Neural cell (in vitro differentiated cells): ENCODE data around the gene MUC6.

Source experiments
- CTCF ChIP-seq: fragments of 450-650 bp; IDR thresholded peaks from 2 replicates; pipeline ENCODE4 v1.5.1; 2014; ENCODE audit warnings: antibody characterized with exemption, mild to moderate bottlenecking, moderate library complexity; ENCODE audit not compliant: poor library complexity, severe bottlenecking
- EP300 ChIP-seq: fragments of 450-650 bp; conservative IDR thresholded peaks from 2 replicates; pipeline ENCODE4 v1.6.1; 2014; ENCODE audit warnings: antibody characterized with exemption, mild to moderate bottlenecking, moderate library complexity; ENCODE audit not compliant: poor library complexity, severe bottlenecking
- EZH2 ChIP-seq: fragments of 200-600, 300-800 bp; shearing (Covaris generic), sonication (generic); IDR thresholded peaks from 2 replicates; pipeline ENCODE4 v1.6.1; 2014; ENCODE audit warnings: antibody characterized with exemption, low read length, borderline replicate concordance, mild to moderate bottlenecking; ENCODE audit not compliant: insufficient read depth, poor library complexity, severe bottlenecking
- MXI1 ChIP-seq: fragments of 450-650 bp; conservative IDR thresholded peaks from 2 replicates; pipeline ENCODE4 v1.6.1; 2014; ENCODE audit warnings: antibody characterized with exemption, mild to moderate bottlenecking; ENCODE audit not compliant: poor library complexity, severe bottlenecking
- POLR2AphosphoS5 ChIP-seq: IDR thresholded peaks from 2 replicates; pipeline ENCODE4 v1.6.1; 2012
- TF ChIP-seq, protein P1 (sequence below): IDR thresholded peaks from 2 replicates; pipeline ENCODE4 v1.6.1; 2012; ENCODE audit warnings: borderline replicate concordance

DNA sequence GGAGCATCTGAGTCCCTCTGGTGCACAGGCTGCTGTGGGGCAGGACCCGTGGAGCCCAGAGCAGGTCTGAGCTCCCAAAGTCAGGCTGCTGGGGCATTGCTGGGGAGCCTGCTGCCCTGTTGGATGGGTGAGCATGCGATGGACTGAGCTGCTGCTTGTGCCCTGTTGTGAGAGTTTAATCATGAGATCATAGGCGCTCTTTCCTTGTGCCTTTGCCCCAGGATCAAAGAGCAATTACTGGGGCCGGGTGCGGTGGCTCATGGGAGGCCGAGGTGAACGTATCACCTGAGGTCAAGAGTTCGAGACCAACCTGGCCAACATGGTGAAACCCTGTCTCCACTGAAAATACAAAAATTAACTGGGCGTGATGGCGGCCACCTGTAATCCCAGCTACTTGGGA is 37.5 kb downstream of the MUC6 start:
- TF ChIP-seq EP300 = no peak
- TF ChIP-seq CTCF = no peak
- TF ChIP-seq POLR2AphosphoS5 = no peak
- TF ChIP-seq, protein P1, sequence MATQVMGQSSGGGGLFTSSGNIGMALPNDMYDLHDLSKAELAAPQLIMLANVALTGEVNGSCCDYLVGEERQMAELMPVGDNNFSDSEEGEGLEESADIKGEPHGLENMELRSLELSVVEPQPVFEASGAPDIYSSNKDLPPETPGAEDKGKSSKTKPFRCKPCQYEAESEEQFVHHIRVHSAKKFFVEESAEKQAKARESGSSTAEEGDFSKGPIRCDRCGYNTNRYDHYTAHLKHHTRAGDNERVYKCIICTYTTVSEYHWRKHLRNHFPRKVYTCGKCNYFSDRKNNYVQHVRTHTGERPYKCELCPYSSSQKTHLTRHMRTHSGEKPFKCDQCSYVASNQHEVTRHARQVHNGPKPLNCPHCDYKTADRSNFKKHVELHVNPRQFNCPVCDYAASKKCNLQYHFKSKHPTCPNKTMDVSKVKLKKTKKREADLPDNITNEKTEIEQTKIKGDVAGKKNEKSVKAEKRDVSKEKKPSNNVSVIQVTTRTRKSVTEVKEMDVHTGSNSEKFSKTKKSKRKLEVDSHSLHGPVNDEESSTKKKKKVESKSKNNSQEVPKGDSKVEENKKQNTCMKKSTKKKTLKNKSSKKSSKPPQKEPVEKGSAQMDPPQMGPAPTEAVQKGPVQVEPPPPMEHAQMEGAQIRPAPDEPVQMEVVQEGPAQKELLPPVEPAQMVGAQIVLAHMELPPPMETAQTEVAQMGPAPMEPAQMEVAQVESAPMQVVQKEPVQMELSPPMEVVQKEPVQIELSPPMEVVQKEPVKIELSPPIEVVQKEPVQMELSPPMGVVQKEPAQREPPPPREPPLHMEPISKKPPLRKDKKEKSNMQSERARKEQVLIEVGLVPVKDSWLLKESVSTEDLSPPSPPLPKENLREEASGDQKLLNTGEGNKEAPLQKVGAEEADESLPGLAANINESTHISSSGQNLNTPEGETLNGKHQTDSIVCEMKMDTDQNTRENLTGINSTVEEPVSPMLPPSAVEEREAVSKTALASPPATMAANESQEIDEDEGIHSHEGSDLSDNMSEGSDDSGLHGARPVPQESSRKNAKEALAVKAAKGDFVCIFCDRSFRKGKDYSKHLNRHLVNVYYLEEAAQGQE = no peak
- TF ChIP-seq MXI1 = no peak
- no peak for TF ChIP-seq EZH2
